Activated CD4-positive, alpha-beta T cell treated with anti-CD3 and anti-CD28 coated beads for 48 hours (primary cell): ENCODE results near the gene CHURC1.
"Not testable (repeated sequence)": the region's sequence is repeated elsewhere in the genome, so short reads cannot be mapped to it uniquely, and the experiment has no call there.

Experiments
- DNase-seq: peaks from one replicate; pipeline ENCODE4 v3.0.0-alpha.2; 2020

Gene CHURC1

GRCh38 chr14:64912261-64912660 lies 2.0 kb upstream of the CHURC1 start:
- DNase-seq, result no peak

- not testable (repeated sequence) for DNase-seq
Observed at GRCh38 chr14:64913477-64913876, 778 bp upstream of the CHURC1 start.

- no peak for DNase-seq
Observed at GRCh38 chr14:64915029-64915424, 772 bp downstream of the CHURC1 start.

- no peak for DNase-seq
Observed at GRCh38 chr14:64915797-64916196, 1.5 kb downstream of the CHURC1 start.

- DNase-seq, result no peak
Observed at GRCh38 chr14:64918216-64918615, 4.0 kb downstream of the CHURC1 start.

- DNase-seq, result no peak
Observed at GRCh38 chr14:64919215-64919614, 5.0 kb downstream of the CHURC1 start.

GRCh38 chr14:64919618-64920017 lies 5.4 kb downstream of the CHURC1 start:
- DNase-seq, result no peak

GRCh38 chr14:64920465-64920864 lies 6.2 kb downstream of the CHURC1 start:
- DNase-seq, result no peak

- DNase-seq, result no peak
Observed at GRCh38 chr14:64923015-64923414, 8.8 kb downstream of the CHURC1 start.

GRCh38 chr14:64926398-64926995 lies 12.2 kb downstream of the CHURC1 start:
- DNase-seq, result no peak

- DNase-seq, result no peak
Observed at GRCh38 chr14:64927031-64927430, 12.8 kb downstream of the CHURC1 start.

GRCh38 chr14:64928239-64929013 lies 14.2 kb downstream of the CHURC1 start:
- DNase-seq, result no peak

- no peak for DNase-seq
Observed at GRCh38 chr14:64929014-64929359, 14.7 kb downstream of the CHURC1 start.

GRCh38 chr14:64930085-64930843 lies 16.0 kb downstream of the CHURC1 start:
- no peak for DNase-seq

- no peak for DNase-seq
Observed at GRCh38 chr14:64931123-64931522, 16.9 kb downstream of the CHURC1 start.

GRCh38 chr14:64932231-64932630 lies 18.0 kb downstream of the CHURC1 start:
- DNase-seq, result no peak

- DNase-seq, result no peak
Observed at GRCh38 chr14:64934338-64934929, 20.2 kb downstream of the CHURC1 start.

- no peak for DNase-seq
Observed at GRCh38 chr14:64935508-64935907, 21.3 kb downstream of the CHURC1 start.

GRCh38 chr14:64937171-64937820 lies 23.0 kb downstream of the CHURC1 start:
- no peak for DNase-seq

GRCh38 chr14:64937821-64938193 lies 23.6 kb downstream of the CHURC1 start:
- no peak for DNase-seq

- DNase-seq, result no peak
Observed at GRCh38 chr14:64938972-64939816, 24.9 kb downstream of the CHURC1 start.

GRCh38 chr14:64939817-64940190 lies 25.5 kb downstream of the CHURC1 start:
- DNase-seq, result no peak
